NCI-H1105 treated with DMSO at 0.1 percent for 48 hours (cell line): ENCODE data around the gene PDRG1.
"Not testable (repeated sequence)": the region's sequence is repeated elsewhere in the genome, so short reads cannot be mapped to it uniquely, and the experiment has no call there.

Source experiments
- DNase-seq: peaks from one replicate; lab custom pipeline; 2025; lab: John Stamatoyannopoulos, UW

Gene PDRG1

DNA sequence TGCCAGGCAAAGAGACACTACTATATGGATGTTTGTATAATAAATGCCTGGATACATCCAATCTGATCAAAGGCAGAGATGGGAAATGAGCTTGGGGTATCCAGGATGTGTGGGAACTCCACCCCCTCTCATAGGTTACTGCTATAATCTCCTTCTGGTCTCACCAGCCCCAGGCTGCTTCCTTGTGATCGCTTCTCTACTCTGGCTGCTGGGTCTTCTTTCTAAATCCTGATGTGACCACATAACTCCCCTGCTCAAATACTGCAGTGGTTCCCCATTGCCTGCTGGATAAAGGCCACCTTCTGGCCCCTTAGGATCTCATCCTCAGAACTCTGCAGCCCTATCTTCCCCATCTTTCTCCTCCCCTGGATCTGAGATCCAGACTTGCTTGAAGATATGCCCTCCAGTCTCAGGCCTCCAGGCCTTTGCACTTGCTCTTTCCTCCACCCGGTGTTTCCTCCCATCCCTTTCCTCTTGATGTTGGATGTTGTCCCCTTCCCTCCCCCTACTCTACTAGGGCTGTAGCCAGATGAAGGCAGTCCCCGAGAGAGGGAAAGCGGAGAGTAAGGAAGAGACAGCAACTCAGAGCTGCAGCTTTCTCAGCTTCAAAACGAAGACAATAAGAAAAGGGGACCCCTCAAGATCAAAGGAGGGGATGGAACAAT, 15.3 kb upstream of the PDRG1 start:
- DNase-seq = no peak

DNA sequence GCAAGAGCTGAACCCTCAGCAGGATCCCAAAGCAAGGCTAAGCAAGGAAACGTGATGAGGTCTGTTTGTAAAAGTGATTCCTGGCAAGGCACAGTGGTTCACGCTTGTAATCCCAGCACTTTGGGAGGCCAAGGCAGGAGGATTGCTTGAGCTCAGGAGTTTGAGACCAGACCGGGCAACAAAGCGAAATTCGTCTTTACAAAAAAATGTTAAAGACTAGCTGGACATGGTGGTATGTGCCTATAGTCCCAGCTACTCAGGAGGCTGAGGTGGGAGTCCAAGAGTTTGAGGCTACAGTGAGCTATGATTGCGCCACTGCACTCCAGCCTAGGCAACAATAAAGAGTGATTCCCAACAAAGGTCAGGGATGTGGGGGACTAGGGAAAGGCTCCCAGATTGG, 12.0 kb upstream of the PDRG1 start:
- DNase-seq = no peak

DNA sequence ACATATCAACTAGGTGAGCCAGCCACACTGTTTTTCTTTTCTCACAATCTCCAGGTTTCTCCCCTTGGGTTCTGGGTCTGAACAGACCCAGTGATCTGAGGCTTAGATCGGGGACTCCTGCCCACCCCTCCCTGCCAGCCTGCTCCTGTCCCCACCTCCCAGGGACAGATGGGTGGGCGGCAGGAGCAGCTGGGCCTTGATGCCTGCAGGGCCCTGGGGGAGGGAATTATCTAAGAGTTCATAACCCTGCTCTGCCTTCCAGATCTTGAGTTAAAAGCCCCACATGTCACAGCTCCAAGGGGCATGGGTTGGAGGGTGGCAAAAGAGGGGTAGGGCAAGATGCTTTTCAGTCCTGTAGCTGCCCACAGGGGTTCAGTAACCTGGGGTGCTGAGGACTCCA, 10.9 kb upstream of the PDRG1 start:
- DNase-seq = no peak

DNA sequence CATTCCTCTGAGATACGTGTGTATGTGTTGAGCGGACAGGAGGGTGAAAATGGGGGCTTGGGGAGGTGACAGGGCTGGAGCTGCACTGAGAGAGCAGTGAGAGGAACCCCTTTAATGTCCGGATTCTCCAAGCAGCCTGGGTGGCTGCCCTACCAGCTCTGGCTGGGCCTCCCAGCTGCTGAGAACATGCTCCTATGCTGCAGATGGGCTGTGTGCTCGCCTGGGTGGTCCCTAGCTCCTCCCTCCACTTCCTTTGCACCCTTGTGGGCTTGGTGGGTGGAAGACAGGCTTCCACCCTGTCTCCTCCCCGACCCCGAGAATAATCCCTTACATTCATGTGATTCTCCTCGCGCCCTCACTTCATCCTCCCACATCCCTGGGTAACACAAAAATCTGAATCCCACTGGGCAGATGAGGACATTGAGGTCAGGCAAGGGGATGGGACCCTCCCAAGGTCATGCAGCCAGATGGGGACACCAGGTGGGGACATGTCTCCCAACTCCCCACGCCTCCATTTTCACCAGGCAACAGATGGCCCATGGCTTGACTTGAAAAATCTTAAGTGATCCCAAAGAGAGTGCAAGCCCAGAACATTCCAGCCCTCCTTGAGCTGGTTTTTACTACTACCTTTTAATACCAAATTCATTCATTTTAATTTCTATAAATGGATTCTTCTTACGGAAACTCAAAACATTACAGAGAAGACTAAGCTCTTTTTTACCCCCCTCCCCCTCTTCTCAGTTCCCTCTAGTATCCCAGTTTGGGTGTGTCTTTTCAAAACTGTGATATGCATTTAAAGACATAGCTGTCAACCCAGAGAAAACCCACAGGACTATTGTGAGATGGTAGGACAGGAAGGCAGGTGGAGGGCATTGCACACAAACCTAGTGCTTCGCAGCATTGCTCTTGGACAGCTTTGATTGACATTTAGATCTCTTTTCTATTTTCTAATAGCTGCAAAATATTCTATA, 5.0 kb upstream of the PDRG1 start:
- no peak for DNase-seq

DNA sequence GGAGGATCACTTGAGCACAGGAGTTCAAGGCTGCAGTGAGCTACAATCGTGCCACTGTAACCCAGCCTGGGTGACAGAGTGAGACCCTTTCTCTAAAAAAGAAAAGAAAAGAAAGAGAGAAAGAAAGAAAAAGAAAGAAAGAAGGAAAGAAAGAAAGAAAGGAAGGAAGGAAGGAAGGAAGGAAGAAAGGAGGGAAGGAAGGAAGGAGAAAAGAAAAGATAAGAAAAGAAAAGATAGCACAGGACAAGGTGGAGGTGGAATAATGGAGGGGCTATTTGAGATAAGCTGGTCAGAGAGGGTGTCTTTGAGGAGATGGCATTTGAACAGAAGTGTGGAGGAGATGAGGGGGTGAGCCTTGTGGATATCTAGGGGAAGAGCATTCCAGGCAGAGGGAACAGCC, 2.7 kb upstream of the PDRG1 start:
- DNase-seq = no peak

DNA sequence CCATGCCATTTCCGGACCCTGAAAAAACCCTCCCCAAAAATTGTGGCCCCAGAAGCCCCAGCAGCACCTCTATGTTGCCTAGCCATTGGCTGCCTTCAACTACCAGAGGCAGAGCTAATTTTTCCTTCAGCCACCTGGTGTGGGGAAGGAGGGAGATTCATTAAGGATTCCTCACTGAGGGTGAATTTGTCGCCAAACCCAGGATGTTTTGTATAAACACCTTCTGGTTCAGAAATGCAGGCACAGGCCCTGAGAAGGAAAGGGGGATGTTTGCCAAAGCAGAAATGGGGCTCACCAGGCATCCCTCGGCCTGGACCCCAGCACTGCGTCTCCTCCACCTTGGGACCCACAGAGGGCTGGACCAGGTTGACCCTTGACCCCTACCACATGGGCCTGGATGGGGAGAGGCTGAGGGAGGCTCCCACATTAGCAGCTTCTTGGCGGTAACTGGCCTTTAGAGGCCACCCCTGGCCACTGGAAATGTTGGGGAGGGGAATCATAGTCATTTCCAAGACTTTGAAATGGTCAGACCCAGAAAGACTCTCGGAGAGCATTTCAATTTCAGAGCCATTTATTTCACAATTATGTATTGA, 1.8 kb upstream of the PDRG1 start:
- no peak for DNase-seq

DNA sequence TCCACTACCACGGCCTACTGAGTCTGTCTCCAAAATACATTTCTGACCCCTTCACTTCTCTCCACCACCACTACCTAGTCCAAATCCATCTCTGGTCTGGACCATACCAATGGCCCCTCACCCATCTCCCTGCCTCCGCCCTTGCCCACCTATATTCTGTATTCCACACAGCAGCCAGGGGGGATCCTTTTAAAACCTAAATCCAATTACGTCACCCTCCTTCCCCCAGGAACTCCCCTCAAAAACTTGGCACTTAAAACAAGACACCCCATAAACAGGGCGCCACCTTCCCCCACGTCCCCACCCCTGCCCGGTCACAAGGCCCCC, 680 bp downstream of the PDRG1 start:
- DNase-seq = no peak

DNA sequence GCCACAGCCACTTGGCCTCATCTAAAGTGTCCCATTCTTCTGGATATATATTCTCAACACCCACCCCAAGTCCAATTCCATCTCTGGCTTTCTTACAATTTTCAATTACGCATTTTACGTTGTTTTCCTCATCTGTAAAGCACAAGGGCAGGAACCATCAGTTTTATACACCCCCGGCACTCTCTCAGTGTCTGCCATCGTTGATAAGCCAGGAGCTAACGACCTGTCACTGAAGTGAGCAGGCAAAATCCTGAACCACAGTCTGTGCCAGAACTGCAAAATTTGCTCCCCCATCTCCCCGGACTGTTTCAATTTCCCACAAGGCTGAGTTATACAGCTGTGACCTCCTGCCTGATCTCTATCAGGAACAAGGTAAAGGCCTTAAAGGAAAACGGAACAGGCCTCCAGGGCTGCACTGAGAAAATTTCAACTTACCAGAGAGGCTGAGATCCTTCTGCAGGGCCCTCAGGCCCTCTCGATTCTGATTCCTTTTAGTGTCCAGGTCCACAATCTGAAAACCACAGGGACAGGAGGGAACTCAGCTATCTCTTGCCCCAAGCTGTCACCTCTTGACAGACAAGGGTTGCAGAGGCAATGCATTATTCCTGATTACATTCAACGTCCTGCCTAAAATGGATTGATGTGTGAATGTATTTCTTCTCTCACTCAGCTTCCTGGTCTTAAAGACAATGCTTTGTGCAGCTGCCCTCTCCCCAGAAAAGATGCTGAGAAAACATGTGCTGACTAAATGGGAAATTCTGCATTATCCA, 1.8 kb downstream of the PDRG1 start:
- DNase-seq = no peak

DNA sequence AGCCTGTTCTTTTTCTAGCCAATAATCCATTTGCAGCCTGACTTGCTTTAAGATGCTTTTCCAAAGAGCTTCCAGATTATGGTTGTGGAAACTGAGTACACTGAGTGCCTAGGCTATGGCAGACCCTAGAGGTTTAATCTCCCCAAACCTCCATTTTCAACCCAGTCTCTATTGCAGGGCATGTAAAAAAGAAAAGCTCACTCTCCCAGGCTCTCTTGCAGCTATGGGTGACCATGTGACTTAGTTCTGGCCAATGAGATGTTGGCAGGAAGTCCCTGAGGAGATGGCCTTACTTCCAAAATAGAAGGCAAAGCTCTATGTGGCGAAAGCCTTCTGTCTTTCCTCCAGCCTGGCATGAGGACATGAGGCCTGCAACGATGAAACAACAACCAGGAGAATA, 3.8 kb downstream of the PDRG1 start:
- DNase-seq = no peak

DNA sequence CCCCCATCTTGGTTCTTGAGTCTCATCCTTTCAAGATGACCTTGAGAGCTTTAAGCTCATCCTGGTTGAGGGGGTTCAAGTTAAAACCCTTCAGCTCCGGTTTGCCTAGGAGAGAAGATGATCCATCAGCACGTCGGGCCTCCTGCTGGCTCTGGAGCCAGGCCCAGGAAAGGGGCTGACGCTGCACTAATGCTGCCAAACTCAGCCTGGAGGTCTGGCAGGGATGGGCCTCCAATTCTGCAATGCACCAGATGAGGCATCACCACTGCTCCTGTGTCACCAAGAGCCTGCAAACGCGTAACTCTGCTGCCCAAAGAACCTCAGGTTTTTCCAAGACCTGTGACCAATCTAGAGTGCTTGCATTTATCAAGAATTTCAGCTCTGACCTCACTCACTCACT, 6.1 kb downstream of the PDRG1 start:
- DNase-seq = no peak

DNA sequence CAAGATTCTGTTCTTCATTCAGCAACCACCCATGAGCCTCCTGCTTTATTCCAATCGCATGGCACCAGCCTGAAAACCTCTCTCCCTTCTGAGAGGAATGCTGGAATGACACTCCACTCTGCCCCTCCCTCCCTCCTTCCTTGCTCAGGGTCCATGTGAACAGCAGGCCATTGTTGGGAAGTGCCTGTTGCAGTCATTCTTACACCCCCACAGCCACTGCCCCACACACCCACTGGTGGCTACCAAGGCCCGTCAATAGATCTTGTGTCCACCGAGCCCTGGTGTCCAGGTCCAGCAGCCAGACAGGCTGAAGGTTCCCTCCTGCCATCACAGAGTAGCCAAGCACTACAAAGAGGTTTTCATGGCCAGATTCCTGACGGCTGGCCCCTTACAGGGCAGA, 6.5 kb downstream of the PDRG1 start:
- DNase-seq = no peak

DNA sequence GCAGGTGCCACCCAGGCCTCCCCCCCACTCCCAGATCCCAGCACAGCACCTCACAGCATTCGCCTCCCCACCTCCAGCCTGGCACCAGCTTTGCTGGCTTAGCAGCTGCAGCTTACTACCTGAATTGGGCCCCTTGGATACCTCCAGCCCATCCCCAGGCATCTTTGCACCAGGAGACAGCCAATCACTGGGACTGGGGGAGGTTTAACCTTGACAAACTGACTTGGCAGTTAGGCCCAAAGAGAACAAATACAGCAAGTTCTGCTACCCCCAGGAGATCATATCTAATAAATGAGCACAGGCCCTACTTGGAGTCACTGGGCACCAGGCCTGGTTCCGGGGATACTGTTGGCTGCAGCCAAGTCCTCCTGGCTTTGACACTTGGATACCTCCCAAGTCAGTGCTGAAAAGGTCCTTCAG, 8.8 kb downstream of the PDRG1 start:
- DNase-seq = no peak

DNA sequence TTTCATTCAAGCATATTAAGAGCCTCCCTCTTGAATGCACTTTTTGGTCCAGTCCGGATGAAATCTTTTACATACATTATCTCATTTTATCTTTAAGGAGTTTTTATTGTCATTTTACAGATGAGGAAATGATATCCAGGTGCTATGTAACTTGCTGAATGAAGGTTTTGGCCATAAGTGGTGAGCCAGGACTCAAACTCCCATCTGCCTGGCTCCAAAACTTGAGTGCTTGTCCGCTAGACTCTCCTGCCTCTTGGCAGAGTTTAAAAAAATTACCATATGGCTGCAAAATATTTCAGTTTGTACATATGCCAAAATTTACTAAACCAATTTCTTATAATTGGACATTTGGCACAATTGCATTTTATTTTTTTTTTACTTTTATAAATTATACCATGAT, 12.2 kb downstream of the PDRG1 start:
- DNase-seq = no peak

DNA sequence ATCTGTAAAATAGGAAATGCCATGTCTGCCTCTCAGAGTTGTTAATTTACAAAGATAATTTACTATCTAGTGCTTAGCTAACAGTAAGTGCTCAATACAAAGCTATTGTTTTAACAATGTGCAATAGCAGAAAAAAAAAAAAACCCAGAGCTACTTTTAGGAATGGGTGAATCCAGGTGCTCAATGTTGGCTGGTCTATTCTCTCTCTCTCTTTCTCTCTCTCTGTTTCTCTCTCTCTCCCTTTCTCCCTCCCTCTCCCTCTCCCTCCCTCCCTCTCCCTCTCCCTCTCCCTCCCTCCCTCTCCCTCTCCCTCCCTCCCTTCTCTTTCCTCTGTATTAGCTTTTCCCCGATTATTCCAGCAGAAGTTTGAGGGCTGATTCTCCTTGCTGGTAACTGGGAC, 14.0 kb downstream of the PDRG1 start:
- no peak for DNase-seq

DNA sequence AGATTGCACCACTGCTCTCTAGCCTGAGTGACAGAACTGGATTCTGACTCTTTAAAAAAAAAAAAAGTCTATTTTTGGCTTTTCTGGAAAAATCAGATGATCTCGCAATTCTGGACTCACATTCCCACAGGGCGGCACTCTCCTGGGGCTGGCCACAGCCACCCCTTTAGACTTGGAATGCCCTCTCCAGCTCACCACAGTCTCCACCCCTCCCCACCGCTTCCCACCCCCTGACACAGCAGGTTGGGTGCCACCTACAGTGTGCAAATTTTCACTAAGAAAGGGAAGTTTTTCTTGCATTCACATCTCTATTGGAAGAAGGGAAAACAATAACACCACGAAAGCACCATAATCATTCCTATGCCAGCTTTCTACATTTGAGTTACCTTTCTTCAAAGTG, 15.4 kb downstream of the PDRG1 start:
- no peak for DNase-seq

DNA sequence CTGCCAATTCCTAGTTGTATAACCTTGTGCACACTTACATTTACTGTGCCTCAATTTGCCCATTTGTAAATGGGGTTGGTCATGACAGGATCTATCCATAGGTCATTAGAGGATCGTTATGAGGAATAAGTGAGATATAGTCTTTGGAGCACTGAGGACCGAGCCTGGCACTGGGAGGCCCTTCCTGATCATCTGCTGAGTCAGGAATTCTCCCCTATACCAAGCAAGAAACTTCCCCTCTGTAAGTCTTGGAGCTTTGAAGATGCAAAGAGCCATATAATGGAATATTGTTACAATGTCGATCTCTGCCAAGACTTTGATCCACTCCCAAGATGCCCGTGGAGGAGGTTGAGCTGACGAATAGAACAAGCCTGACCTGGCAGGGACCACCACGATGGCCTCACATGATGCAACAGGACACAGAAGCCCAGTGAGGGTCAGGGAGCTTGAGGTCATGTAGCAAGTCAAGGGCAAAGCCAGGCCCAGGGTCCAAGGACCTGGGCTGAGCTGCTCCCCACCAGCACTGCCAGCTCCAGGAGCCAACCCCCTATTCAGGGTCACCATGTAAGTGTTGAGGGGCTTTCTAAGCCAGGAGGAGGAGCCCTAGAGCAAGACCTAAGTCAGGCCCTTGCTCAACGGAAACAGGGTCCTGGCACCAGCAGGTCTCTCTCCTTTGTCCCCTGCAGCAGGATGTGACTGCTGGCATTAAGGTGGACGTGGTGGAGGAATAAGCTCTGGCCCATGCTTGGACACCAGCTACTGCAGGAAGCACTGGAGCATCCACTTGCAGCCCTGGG, 16.7 kb downstream of the PDRG1 start:
- DNase-seq = no peak

DNA sequence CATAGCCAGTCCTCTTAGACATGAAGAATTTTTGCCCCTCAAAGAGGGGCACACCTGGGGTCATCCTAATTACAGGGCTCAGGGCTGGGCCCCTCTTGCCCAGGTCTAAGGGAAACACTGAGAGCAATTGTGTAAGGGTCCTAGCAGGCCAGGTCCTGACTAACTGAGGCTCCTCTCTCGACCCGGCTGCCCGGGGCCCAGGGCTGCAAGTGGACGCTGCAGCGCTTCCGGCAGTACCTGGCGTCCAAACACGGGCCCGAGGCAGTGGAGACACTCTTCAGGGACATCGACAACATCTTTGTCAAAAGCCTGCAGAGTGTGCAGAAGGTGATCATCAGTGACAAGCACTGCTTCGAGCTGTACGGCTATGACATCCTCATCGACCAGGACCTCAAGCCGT, 17.4 kb downstream of the PDRG1 start:
- DNase-seq = no peak

DNA sequence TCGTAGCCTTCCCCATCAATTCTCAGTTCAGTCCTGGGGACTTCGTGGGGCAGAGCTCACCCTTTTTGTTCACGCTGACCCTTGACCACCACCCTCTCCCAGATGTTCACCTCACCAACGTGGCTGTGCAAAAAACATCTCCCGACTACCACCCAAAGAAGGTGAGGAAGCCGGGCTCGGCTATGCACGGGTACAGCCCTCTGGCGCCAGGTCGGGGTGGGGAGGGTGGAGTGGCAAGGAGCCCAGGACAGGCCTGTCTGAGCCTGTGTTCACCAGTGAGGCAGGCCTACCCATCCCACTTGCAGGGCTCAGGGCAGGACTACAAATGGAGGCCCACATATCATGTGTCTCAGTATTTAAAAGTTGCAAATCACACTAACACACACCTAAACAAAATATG, 18.1 kb downstream of the PDRG1 start:
- no peak for DNase-seq

DNA sequence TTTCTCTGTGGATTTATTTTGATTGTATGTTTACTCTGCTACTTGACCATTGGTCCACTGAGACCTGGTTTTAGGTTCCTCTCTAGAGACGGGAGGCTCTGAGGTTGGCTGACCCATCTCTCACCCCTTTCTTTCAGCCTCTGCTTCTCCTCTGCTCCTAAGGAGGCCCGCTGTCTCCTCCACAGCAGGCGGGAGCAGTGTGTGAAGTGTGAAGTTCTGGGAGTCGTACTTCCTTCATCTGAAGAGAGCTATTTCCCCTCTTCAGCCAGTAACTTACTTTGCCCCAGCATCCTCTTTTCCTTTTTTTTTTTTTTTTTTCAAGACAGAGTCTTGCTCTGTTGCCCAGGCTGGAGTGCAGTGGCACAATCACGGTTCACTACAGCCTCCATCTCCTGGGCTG, 21.1 kb downstream of the PDRG1 start:
- no peak for DNase-seq

DNA sequence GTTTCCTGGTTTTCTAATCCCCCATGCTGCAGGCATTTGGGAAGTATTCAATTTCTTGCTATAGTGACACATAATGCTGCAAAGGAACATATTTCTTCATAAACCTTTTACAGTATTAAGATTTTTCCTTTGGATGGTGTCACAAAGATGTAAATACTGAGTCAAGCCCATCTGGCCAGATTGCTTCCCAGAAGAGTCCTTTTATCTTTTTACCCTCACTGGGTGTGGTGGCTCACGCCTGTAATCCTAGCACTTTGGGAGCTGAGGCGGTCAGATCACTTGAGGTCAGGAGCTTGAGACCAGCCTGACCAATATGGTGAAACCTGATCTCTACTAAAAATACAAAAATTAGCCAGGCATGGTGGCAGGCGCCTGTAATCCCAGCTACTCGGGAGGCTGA, 22.2 kb downstream of the PDRG1 start:
- not testable (repeated sequence) for DNase-seq

DNA sequence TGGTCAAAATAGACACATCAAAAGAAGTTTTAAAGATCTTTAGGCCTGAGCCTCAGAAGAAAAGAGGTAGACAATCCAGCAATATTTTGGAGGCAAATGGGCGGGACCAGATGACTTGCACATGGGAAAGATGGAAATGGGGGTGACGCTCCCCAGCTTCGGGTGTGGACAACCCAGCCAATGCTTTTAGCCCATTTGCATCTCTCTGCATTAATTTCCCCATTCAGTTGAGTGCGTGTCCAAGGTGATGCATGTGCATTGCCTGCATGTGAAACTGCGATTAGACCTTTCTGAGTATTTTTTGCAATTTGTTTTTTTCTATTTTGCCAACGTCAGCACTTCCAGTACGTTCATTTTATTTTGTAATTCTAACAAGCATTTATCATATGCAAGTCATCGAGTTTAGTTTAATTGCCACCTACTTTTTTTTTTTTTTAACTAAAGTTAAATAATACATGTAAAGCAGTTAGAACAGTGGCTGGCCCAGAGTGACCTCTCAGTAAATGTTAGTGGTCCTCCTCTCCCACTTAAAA, 24.2 kb downstream of the PDRG1 start:
- no peak for DNase-seq
